ENCODE results near the gene STAC.
"Not testable (repeated sequence)": the region's sequence is repeated elsewhere in the genome, so short reads cannot be mapped to it uniquely, and the experiment has no call there.

Gene STAC

GRCh38 chr3:36480911-36481648 lies 100.8 kb downstream of the STAC start:
- DNase-seq (ENCODE audit: low read depth) = no peak

GRCh38 chr3:36482256-36482655 lies 102.0 kb downstream of the STAC start:
- DNase-seq (ENCODE audit: low read depth) = no peak

DNA sequence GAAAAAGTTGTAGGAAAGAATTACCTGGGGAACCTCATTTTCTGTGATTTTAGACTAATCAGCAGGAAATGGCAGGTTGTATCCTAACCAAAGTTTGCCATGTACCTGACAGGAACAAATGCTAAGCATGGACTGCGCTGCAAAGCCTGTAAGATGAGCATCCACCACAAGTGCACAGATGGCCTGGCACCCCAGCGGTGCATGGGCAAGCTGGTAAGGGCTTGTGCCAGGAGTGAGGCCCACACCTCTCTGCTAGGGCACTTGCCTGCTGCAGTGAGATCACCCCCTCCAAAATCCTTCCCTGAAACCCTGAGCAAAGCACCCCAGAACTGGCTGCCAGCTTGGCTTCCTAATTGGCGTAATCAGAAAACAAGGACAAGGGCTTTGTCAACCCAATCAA lies 102.6 kb downstream of the STAC start:
- no peak for DNase-seq (ENCODE audit: low read depth)

GRCh38 chr3:36483709-36484108 lies 103.4 kb downstream of the STAC start:
- no peak for DNase-seq (ENCODE audit: low read depth)

DNA sequence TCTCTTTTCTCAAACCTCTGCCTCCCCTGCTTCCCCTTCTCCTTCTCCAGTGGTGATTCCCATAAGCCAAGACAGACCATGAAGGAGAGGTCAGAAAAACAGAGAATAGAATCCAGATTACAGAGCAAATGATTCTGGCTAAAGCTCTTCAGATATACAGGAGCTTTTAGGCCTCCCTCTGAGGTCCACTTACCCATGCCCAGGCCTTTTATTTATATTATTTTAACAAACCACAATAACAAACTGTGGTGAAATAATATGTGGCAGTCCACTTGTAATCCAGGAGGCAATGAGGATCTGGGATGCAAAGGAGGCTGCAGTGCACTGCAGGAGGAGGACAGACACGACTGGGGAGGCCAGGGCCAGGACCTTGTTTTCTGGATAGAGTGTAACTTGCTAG lies 104.1 kb downstream of the STAC start:
- no peak for DNase-seq (ENCODE audit: low read depth)

DNA sequence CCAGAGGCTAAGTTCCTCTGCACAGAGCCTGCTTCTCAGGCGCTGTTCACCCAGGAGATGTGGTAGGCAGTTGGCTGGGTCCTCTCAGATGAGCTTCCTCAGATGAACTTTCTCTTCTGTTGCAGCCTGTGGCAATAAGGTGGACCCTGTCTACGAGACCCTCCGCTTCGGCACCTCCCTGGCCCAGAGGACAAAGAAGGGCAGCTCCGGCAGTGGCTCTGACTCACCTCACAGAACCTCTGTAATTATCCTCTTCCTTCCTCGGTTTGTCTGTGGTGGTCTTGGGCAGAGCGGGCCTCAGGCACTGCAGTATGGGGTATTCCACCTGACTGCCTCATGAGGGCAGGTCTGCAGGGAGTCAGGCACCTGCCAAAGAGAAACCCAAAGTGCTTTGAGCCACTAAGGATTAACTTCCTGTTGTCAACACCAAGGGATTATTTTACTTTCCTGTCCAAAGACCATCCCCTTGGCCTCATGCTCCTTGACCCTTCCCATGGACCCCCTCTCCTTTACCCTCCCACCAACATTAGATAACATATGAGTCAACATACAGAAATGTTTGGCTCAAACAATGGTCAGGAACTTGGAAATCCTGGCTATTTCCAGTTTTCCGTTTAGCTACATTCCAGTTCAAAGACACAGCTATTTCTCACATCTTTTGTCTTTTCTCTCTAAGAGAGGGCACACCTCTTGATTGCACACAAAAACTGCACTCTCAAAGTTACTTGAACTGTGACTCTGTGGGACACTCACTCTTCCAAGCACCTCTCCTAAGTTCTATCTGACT lies 105.9 kb downstream of the STAC start:
- DNase-seq (ENCODE audit: low read depth) = no peak

DNA sequence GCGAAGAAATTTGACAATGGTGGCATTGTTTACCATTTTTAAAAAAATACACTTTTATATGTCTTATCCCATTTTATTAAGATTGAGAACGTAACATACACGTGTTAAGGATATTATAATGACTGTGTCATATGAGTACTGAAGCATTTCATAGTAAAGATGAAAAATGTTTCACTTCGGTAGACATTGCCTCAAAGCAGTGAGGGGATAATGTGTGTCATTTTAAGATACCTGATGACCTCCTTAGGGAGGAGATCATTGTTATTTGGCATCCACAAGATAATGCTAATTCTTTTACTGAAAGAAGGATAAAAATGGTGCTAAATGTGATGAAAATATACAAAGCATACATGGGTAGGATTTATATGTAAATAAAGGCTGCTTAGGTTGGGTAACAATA lies 107.3 kb downstream of the STAC start:
- no peak for DNase-seq (ENCODE audit: low read depth)

GRCh38 chr3:36488077-36488789 lies 107.9 kb downstream of the STAC start:
- DNase-seq (ENCODE audit: low read depth) = no peak

- no peak for DNase-seq (ENCODE audit: low read depth)
These were observed 108.8 kb downstream of the STAC start for GRCh38 chr3:36489101-36489500.

DNA sequence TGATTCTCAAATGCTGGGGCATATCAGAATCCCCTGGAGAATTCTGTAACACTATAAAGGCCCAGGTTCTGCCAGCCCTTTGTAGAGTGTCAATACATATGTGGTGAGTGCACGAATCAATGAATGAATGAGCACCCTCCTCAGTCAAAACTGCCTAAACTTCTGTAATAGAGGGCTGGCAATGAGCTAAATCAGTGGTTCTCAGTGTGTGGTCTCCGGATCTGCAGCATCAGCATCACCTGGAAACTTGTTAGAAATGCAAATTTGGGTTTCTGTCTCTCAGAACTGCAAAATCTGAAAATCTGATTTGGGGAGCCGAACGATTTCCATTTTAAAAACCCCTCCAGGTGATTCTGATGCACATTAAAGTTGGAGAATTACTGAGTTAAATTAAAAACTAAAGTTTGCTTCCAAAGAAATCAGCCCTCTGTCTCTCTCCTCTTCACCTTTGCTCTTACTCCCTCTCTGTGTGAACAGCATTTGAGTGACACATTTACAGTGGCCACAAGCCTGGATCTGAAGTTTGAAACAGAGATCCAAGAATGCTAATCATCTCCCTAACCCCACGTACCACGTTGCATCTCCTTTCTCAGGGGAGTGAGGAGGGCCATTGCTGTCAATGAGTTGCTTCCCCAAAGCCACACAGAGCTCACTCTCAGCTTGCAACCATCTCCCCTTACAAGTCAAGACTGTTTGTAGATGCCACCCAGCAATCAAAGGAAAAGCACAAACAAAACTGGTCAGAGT lies 109.5 kb downstream of the STAC start:
- DNase-seq (ENCODE audit: low read depth) = no peak

DNA sequence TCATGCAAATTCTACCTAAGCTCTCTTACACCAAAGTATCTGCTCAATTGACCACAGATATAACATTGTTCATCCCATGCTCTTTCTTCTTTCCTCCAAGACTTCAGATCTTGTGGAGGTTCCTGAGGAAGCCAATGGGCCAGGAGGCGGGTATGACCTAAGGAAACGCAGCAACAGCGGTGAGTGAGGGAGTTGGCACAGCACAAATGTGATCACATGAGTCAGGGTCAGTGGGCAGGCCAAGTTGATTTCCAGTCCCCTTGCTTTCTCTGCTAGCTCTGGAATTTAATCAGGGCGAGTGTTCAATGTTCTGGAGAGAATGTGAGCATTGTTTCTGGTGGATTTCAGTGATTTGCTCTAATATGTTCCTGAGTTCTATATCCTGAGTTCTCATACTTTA lies 112.7 kb downstream of the STAC start:
- DNase-seq (ENCODE audit: low read depth) = no peak

DNA sequence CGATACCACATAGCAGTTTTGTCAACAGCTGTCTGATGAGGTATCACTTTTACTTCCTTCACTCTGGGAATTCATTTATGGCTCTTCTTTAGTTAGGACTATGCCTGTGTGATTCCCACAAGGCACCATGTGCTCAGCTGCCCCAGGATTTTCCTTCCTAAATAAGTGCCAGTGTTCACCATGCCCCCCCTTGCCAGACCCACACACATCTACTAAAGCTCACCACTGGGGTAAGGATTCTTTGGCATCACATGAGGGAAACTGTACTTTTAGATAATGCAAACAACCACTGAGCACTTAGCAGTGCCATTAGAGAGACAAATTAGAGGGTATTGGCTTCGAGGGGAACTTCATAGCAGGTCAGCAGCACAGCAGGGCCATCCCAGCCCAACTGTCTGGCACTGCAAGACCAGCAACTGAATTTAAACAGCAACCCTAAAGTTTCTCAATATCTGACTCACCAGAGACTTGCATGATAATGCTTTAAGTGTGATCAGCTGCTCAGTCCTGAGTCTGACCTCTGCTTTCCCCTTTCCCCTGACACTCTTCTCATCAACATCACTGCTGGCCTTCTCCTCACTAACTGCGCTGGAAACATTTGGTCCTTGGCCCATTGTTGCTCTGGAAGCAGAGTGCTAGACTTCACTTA lies 114.3 kb downstream of the STAC start:
- no peak for DNase-seq (ENCODE audit: low read depth)

DNA sequence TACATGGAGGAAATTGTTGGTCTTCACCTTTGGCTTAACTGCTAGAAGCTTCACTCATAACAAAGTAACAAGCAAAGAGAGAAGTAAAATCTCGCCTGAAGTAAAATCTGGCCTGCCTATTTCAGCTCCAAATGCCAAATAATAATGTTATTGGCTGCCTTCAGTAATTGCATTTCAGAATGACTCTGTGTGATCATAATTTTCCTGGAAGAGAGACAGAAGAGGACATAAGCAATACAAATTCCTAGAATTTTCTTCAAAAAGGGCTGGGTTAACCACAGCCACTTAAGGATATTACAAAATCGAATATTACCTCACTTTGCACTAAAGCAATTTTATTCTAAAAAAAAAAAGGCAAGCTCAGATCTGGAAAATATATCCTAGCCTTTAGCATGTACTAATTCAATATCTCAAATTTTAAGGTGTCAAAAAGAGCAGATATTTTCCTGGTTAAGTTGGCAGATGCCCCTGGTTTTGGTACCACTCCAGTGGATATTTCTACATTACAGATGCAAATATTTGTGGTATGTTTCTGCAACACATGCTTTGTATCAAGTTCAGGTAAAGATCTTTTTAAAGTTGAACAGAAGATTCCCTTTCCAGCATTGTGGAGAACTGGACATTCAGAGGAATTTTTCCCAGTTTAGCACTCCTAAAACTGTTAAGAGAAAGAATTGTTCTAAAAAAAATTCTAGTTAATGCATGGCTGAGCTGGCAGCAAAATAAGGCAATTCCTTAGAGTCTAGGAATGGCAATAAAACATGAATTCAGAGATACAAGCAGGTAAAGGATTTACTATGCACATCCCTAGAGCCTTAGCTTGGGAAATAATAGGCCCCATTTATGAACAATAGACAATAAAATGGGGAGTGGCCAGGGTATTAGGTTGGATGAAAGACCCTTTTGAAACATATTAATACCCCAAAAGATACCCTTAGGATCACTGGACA lies 116.7 kb downstream of the STAC start:
- no peak for DNase-seq (ENCODE audit: low read depth)

DNA sequence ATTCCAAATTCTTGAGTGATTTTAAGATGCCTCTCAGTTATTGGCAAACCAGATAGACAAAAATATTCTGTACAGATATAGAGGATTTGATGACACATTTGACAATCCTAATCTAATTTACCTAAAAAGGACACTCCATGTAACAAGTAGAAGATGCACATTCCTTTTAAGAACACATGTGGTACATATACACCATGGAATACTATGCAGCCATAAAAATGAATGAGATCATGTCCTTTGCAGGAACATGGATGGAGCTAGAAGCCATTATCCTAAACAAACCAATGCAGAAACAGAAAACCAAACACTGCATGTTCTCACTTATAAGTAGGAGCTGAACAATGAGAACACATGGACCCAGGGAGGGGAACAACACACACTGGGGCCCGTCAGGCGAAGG lies 119.7 kb downstream of the STAC start:
- not testable (repeated sequence) for DNase-seq (ENCODE audit: low read depth)

- no peak for DNase-seq (ENCODE audit: low read depth)
These were observed 121.3 kb downstream of the STAC start for GRCh38 chr3:36501616-36502015.

GRCh38 chr3:36505393-36505792 lies 125.1 kb downstream of the STAC start:
- DNase-seq (ENCODE audit: low read depth) = no peak

- DNase-seq (ENCODE audit: low read depth) = no peak
These were observed 131.6 kb downstream of the STAC start for GRCh38 chr3:36511791-36512486.

GRCh38 chr3:36512555-36512954 lies 132.3 kb downstream of the STAC start:
- no peak for DNase-seq (ENCODE audit: low read depth)

GRCh38 chr3:36514171-36514570 lies 133.9 kb downstream of the STAC start:
- DNase-seq (ENCODE audit: low read depth) = no peak

DNA sequence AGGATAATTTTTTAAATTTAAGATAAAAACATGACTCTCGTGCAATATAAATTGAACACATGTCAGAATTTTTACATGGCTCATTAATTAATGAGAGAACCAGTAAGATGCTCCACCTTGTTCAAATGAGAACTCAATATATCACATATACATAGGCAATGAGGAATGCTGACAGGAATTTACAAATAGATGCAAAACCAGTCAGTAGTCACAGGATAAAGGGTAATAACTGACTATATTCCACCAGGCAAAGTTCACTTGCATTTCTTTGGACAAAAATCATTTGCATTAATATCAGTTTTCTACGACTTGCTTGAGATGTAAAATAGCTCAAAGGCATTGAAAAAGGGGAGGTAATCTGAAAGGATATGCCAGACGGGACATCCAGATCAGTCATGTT lies 139.4 kb downstream of the STAC start:
- DNase-seq (ENCODE audit: low read depth) = no peak
